Panc1 (cell line): ENCODE measurements around the gene ZSWIM7. TPM values are rescaled to one million over a fixed set of nuclear protein-coding genes. Genes with fewer than 3 reads are reported as not detected.

ENCODE experiments used
- ATAC-seq: fragments of 200-7000 bp; cut with Tn5 transposase; 2 replicates; pipeline ENCODE4 v1.9.1; 2020; ENCODE audit warnings: mild to moderate bottlenecking, moderate library complexity
- Bru-seq: library from RNA; stranded (reverse); fragments of 400-500 nt; gene quantifications from one replicate; lab custom pipeline; 2021; lab: Mats Ljungman, UMichigan
- BruChase-seq, 2 experiments: library from RNA; stranded (reverse); fragments of 400-500 nt; gene quantifications; one replicate each; lab custom pipeline; 2021; lab: Mats Ljungman, UMichigan
- BruUV-seq: library from RNA; stranded (reverse); fragments of 400-500 nt; replicated peaks from 2 replicates; lab custom pipeline; 2021; lab: Mats Ljungman, UMichigan
- CTCF ChIA-PET: fragments of 300-600 bp; sonication (Branson Sonifier 250); formaldehyde crosslinking; loops from one replicate; lab custom pipeline; 2022; ENCODE audit warnings: antibody characterized with exemption; lab: Charles Lee
- POLR2A ChIA-PET: fragments of 300-600 bp; sonication (Branson Sonifier 250); formaldehyde crosslinking; loops from one replicate; lab custom pipeline; 2022; ENCODE audit warnings: antibody characterized with exemption; lab: Charles Lee
- DNase-seq: peaks from one replicate; pipeline ENCODE4 v3.0.0-alpha.2; 2010; ENCODE audit warnings: low read depth, low spot score
- H3K27ac ChIP-seq: 2 replicates; pipeline ENCODE4 v1.5.1; 2011; ENCODE audit warnings: mild to moderate bottlenecking, low read length, inconsistent platforms
- H3K27me3 ChIP-seq: fragments of 200-500 bp; sonication (Bioruptor generic); 2 replicates; pipeline ENCODE4 v1.6.0; 2014; ENCODE audit warnings: low read length, inconsistent platforms; ENCODE audit not compliant: control insufficient read depth, insufficient read depth
- H3K36me3 ChIP-seq: fragments of 200-500 bp; sonication (Bioruptor generic); 2 replicates; pipeline ENCODE4 v1.5.1; 2014; ENCODE audit warnings: inconsistent platforms, mild to moderate bottlenecking, low read length, moderate library complexity; ENCODE audit not compliant: control insufficient read depth, insufficient read depth
- H3K4me1 ChIP-seq: 2 replicates; pipeline ENCODE4 v1.5.1; 2011; ENCODE audit warnings: inconsistent platforms, mild to moderate bottlenecking, low read length, moderate library complexity; ENCODE audit not compliant: control insufficient read depth, insufficient read depth
- H3K4me3 ChIP-seq, 2 experiments: 2 replicates each; pipeline ENCODE4 v1.5.1; 2011 to 2012; ENCODE audit warnings: low read depth in 2 of 2, low read length in 2 of 2, mild to moderate bottlenecking in 2 of 2, inconsistent platforms in 1 of 2, moderate library complexity in 1 of 2
- H3K9me3 ChIP-seq: fragments of 200-500 bp; sonication (Bioruptor generic); 2 replicates; pipeline ENCODE4 v1.5.1; 2014; ENCODE audit warnings: low read depth, mild to moderate bottlenecking, inconsistent platforms, low read length, moderate library complexity; ENCODE audit not compliant: control insufficient read depth, insufficient read depth
- POLR2AphosphoS5 ChIP-seq: IDR thresholded peaks from 2 replicates; pipeline ENCODE4 v1.6.1; 2012; ENCODE audit warnings: mild to moderate bottlenecking, low read depth, low read length, moderate library complexity
- SIN3A ChIP-seq: IDR thresholded peaks from 2 replicates; pipeline ENCODE4 v1.6.1; 2012; ENCODE audit warnings: low read depth, mild to moderate bottlenecking, low read length, moderate library complexity, borderline replicate concordance; ENCODE audit not compliant: insufficient read depth
- TCF7L2 ChIP-seq: IDR thresholded peaks from 2 replicates; pipeline ENCODE4 v1.6.1; 2011; ENCODE audit warnings: mild to moderate bottlenecking, low read depth, low read length, inconsistent platforms
- in situ Hi-C: cut with HindIII; loops from 2 replicates; pipeline ENCODE4 v1.10.0; 2016; ENCODE audit warnings: low sequenced_read_pairs, low pct_unique_long_range_greater_than_20kb
- intact Hi-C: fragments of 100-400 bp; cut with micrococcal nuclease; formaldehyde crosslinking; loops from one replicate; pipeline ENCODE4 v1.10.0; 2022; ENCODE audit not compliant: unreplicated experiment
- long read RNA-seq: library from polyadenylated mRNA; unstranded; transcript quantifications from one replicate; pipeline ENCODE4 v2.0.0, GENCODE V29; 2021; ENCODE audit not compliant: unreplicated experiment
- polyA plus RNA-seq: library from polyadenylated mRNA; unstranded; fragments of >200 nt; gene quantifications from one replicate; pipeline ENCODE4 v1.2.1, GENCODE V29; 2012; ENCODE audit warnings: missing spikeins; ENCODE audit not compliant: insufficient read length
- total RNA-seq: library from RNA; stranded (reverse); gene quantifications from one replicate; pipeline ENCODE4 v1.2.1, GENCODE V29; 2021; ENCODE audit not compliant: unreplicated experiment
- TF ChIP-seq, protein P1 (sequence below), 2 experiments: IDR thresholded peaks; 2 replicates each; pipeline ENCODE4 v1.6.1; 2011 to 2012; ENCODE audit warnings: low read depth in 2 of 2, control low read depth in 1 of 2, low read length in 1 of 2, mild to moderate bottlenecking in 1 of 2, moderate library complexity in 1 of 2; ENCODE audit not compliant: insufficient read depth in 1 of 2
- TF ChIP-seq, protein P2 (sequence below): fragments of 450-650 bp; IDR thresholded peaks from 2 replicates; pipeline ENCODE4 v1.5.1; 2017; ENCODE audit warnings: mild to moderate bottlenecking

ZSWIM7 gene, protein sequence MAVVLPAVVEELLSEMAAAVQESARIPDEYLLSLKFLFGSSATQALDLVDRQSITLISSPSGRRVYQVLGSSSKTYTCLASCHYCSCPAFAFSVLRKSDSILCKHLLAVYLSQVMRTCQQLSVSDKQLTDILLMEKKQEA
- total RNA-seq (17.5 TPM), Bru-seq, nascent RNA (percentile 59 among the genes with signal in this experiment), BruChase-seq, experiment 1, labeled RNA remaining after a 2-hour chase (percentile 61 among the genes with signal in this experiment), BruChase-seq, experiment 2, labeled RNA remaining after a 6-hour chase (percentile 57 among the genes with signal in this experiment)
- polyA plus RNA-seq, result 21.6 TPM
- long read RNA-seq, partial matches to known transcripts, result 2 of 14 reads
- long read RNA-seq, other reads (novel, unspliced or antisense), result 8 of 14 reads

DNA sequence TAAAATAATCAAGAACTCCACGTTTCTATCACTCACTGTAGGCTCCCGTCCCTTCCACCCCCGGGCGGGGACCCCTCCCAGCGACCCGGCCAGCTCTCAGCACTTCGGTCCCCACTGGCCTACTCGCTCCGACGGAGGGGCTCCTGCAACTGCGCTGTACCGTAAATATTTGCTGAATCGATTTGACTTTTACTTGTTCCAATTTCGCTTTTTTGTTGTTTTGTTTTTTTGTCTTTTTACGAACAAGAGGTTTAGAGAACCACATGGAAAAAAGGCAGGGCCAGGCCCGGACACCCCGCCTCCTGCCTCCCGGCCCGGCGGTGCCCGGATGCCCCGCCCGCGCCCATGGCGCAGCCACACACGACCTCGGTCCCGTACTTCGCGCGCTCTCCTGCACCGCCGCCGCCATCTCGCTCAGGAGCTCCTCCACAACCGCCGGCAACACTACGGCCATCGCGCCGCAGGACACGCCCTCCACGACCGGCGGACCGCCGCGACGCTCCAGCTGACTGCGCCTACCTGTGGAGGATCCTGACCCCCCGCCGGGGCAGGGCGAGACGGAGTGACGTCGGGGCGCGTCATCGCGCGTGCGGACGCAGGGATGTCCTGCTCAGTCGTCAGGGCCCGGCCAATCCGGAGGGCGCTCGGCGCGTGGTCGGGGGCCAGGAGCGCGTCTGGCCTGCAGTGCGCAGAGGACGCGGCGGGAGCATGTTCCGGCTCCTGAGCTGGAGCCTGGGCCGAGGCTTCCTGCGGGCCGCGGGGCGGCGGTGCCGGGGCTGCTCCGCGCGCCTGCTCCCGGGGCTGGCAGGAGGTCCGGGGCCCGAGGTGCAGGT, at the start of gene ZSWIM7, which contains the start of gene TTC19:
ZSWIM7 (minus strand) TSS at position 564 of the 833 bp plus-strand sequence; CDS start at position 454, 110 bp downstream.
TTC19 (plus strand) TSS at position 684 of the 833 bp plus-strand sequence; CDS start at position 709, 25 bp downstream.
- peaks cover 23% of the 10 kb centered on the region for H3K36me3 ChIP-seq
- H3K4me3 ChIP-seq, result peak within 1 kb of the TSS; percentile 77 to 81
- H3K27me3 ChIP-seq, result no peaks in the 10 kb centered on the region
- in situ Hi-C loops (no loop called here), intact Hi-C loops (loop anchor here (2.0 to 5.0 kb wide), 2 partner anchors 55 to 172 kb away; partner anchors contain the start of gene ADORA2B)
- ATAC-seq (peak; percentile 98), DNase-seq (peak; percentile 81)
- peak within 1 kb of the TSS; percentile 89 for H3K27ac ChIP-seq
- no TSS peak for BruUV-seq
- ChIA-PET POLR2A (interaction anchor here (0.7 kb wide), 1 partner anchor 170 kb away, joined by 5 read pairs; no protein-coding TSS in a partner anchor), CTCF (interaction anchor here (0.6 to 1.7 kb wide), 5 partner anchors 28 to 485 kb away, joined by 4 to 8 read pairs (median 7); partner anchors contain the start of gene ADORA2B)
- TF ChIP-seq, protein P1, sequence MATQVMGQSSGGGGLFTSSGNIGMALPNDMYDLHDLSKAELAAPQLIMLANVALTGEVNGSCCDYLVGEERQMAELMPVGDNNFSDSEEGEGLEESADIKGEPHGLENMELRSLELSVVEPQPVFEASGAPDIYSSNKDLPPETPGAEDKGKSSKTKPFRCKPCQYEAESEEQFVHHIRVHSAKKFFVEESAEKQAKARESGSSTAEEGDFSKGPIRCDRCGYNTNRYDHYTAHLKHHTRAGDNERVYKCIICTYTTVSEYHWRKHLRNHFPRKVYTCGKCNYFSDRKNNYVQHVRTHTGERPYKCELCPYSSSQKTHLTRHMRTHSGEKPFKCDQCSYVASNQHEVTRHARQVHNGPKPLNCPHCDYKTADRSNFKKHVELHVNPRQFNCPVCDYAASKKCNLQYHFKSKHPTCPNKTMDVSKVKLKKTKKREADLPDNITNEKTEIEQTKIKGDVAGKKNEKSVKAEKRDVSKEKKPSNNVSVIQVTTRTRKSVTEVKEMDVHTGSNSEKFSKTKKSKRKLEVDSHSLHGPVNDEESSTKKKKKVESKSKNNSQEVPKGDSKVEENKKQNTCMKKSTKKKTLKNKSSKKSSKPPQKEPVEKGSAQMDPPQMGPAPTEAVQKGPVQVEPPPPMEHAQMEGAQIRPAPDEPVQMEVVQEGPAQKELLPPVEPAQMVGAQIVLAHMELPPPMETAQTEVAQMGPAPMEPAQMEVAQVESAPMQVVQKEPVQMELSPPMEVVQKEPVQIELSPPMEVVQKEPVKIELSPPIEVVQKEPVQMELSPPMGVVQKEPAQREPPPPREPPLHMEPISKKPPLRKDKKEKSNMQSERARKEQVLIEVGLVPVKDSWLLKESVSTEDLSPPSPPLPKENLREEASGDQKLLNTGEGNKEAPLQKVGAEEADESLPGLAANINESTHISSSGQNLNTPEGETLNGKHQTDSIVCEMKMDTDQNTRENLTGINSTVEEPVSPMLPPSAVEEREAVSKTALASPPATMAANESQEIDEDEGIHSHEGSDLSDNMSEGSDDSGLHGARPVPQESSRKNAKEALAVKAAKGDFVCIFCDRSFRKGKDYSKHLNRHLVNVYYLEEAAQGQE (IDR thresholded peaks at IDR 0.05; ENCODE audit: insufficient read depth in 1 of 2, low read depth in 2 of 2, low read length in 1 of 2), result no peak; a peak in 1 of 4 replicates
- TF ChIP-seq SIN3A (no peak; the same call in 1 of the 2 replicates), POLR2AphosphoS5 (no peak; the same call in none of the 2 replicates), TCF7L2 (no peak)
- TF ChIP-seq, protein P2, sequence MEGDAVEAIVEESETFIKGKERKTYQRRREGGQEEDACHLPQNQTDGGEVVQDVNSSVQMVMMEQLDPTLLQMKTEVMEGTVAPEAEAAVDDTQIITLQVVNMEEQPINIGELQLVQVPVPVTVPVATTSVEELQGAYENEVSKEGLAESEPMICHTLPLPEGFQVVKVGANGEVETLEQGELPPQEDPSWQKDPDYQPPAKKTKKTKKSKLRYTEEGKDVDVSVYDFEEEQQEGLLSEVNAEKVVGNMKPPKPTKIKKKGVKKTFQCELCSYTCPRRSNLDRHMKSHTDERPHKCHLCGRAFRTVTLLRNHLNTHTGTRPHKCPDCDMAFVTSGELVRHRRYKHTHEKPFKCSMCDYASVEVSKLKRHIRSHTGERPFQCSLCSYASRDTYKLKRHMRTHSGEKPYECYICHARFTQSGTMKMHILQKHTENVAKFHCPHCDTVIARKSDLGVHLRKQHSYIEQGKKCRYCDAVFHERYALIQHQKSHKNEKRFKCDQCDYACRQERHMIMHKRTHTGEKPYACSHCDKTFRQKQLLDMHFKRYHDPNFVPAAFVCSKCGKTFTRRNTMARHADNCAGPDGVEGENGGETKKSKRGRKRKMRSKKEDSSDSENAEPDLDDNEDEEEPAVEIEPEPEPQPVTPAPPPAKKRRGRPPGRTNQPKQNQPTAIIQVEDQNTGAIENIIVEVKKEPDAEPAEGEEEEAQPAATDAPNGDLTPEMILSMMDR, result no peak
- peaks cover 4% of the 10 kb centered on the region; the same call in 1 of the 2 replicates for H3K9me3 ChIP-seq
- H3K4me1 ChIP-seq, result peaks cover 5% of the 10 kb centered on the region; the same call in 1 of the 2 replicates

DNA sequence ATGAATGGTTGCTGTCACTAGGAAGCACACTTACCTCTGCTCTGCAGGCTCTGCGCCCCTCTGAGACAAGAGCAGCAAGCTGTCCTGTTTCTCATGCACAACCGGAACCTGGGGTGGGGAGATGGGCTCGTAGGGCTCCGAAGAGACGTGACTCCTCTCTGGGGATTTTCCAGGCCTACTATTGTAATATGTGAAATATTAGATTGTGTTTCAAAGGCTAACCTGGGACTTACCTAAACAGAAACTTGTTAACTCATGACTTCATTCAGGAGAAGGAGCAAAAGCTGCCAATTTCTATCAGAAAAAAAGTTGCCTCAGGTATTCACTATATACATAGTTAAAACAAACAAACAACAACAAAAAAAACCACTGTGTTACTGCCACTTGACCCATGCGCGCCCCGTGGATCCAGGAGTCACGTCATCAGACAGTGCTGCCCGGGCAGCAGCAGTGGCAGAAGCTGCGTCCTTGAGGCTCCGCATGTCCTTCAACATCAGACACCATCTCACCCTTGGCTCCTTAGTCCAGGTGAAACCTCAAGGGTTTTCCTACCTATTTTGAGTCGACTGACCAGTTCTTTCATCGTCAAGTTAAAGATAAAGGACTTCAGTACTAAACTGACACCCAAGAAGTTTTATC, 49.4 kb upstream of the ZSWIM7 start:
- H3K27ac ChIP-seq, result no peak overlapping the region
- no peak for DNase-seq
- BruUV-seq, result no TSS peak
- in situ Hi-C loops (no loop called here), intact Hi-C loops (no loop called here)
- ChIA-PET POLR2A (no interaction called here), CTCF (no interaction called here)
- peaks cover 13% of the 10 kb centered on the region for H3K36me3 ChIP-seq
- ATAC-seq, result no peak
- no peaks in the 10 kb centered on the region for H3K4me1 ChIP-seq
- TF ChIP-seq POLR2AphosphoS5 (no peak), TCF7L2 (no peak), SIN3A (no peak)
- TF ChIP-seq, protein P2, result no peak
- TF ChIP-seq, protein P1 (IDR thresholded peaks at IDR 0.05; ENCODE audit: insufficient read depth in 1 of 2, low read depth in 2 of 2, low read length in 1 of 2), result no peak
- H3K4me3 ChIP-seq, result no peak overlapping the region
- no peaks in the 10 kb centered on the region for H3K27me3 ChIP-seq
- no peaks in the 10 kb centered on the region for H3K9me3 ChIP-seq
